Measurements from ENCODE around the gene CFAP70. TPM values are rescaled to one million over a fixed set of nuclear protein-coding genes. Genes with fewer than 3 reads are reported as not detected.

CFAP70 gene
- 0.10 to 0.25 TPM (median 0.21 TPM) in 5 replicates for total RNA-seq (2022; extraction: Qiagen RNA extraction)

GRCh38 chr10:73358331-73359279, at the start of gene CFAP70:
Gene CFAP70 (minus strand): TSS chr10:73358864. CDS start chr10:73354796, 4,068 bp downstream.

GRCh38 chr10:73252445-73253224, 106.0 kb downstream of the CFAP70 start, which contains the start of gene MRPS16:
Gene MRPS16 (minus strand): TSS chr10:73252644. CDS start chr10:73252482, 162 bp downstream.

GRCh38 chr10:73246646-73247508, 111.8 kb downstream of the CFAP70 start, which contains the start of gene DNAJC9:
Gene DNAJC9 (minus strand): TSS chr10:73247255. CDS start chr10:73247189, 66 bp downstream.

Other genes starting within 250 kb of the CFAP70 start
- 2.5 to 3.4 TPM (median 3.0 TPM) in 5 replicates for gene NUDT13, start 248.4 kb downstream of the CFAP70 start, total RNA-seq (2022; extraction: Qiagen RNA extraction)
- gene ECD, start 190.9 kb downstream of the CFAP70 start, total RNA-seq (2022; extraction: Qiagen RNA extraction) = 24.0 to 30.5 TPM (median 25.2 TPM) in 5 replicates
- 6.6 to 7.9 TPM (median 7.1 TPM) in 5 replicates for gene FAM149B1, start 190.7 kb downstream of the CFAP70 start, total RNA-seq (2022; extraction: Qiagen RNA extraction)
- 49.2 to 53.1 TPM (median 50.1 TPM) in 5 replicates for gene DNAJC9, start 111.6 kb downstream of the CFAP70 start, total RNA-seq (2022; extraction: Qiagen RNA extraction)
- gene MRPS16, start 106.2 kb downstream of the CFAP70 start, total RNA-seq (2022; extraction: Qiagen RNA extraction) = 125 to 186 TPM (median 176 TPM) in 5 replicates
- 108 to 121 TPM (median 113 TPM) in 5 replicates for gene ANXA7, start 55.2 kb upstream of the CFAP70 start, total RNA-seq (2022; extraction: Qiagen RNA extraction)
- 0.33 to 0.71 TPM (median 0.40 TPM) in 5 replicates for gene MSS51, start 74.7 kb upstream of the CFAP70 start, total RNA-seq (2022; extraction: Qiagen RNA extraction)
- gene PPP3CB, start 137.2 kb upstream of the CFAP70 start, total RNA-seq (2022; extraction: Qiagen RNA extraction) = 16.0 to 20.4 TPM (median 17.8 TPM) in 5 replicates
- gene USP54, start 232.5 kb upstream of the CFAP70 start, total RNA-seq (2022; extraction: Qiagen RNA extraction) = 9.5 to 12.0 TPM (median 11.5 TPM) in 5 replicates